Osteocyte (in vitro differentiated cells): ENCODE measurements around the gene MYH9. TPM values are rescaled to one million over a fixed set of nuclear protein-coding genes. Genes with fewer than 3 reads are reported as not detected.

Experiments used
- DNase-seq: peaks from one replicate; pipeline ENCODE4 v3.0.0; 2021; ENCODE audit warnings: mixed read lengths; ENCODE audit not compliant: unreplicated experiment; ENCODE audit errors: extremely low spot score
- H3K27ac Mint-ChIP-seq: one replicate; pipeline ENCODE4 v1.8.0; 2021; ENCODE audit warnings: mild to moderate bottlenecking, mixed read lengths; ENCODE audit not compliant: unreplicated experiment
- H3K27me3 Mint-ChIP-seq: one replicate; pipeline ENCODE4 v1.8.0; 2021; ENCODE audit warnings: mixed read lengths; ENCODE audit not compliant: unreplicated experiment
- H3K36me3 Mint-ChIP-seq: one replicate; pipeline ENCODE4 v1.8.0; 2021; ENCODE audit warnings: mixed read lengths; ENCODE audit not compliant: unreplicated experiment
- H3K4me1 Mint-ChIP-seq: one replicate; pipeline ENCODE4 v1.8.0; 2021; ENCODE audit warnings: mixed read lengths; ENCODE audit not compliant: unreplicated experiment
- H3K4me3 Mint-ChIP-seq: one replicate; pipeline ENCODE4 v1.8.0; 2021; ENCODE audit warnings: mild to moderate bottlenecking, moderate library complexity, mixed read lengths; ENCODE audit not compliant: unreplicated experiment
- H3K9me3 Mint-ChIP-seq: one replicate; pipeline ENCODE4 v1.8.0; 2021; ENCODE audit warnings: mixed read lengths; ENCODE audit not compliant: unreplicated experiment
- total RNA-seq: library from RNA; stranded (reverse); gene quantifications from 2 replicates; pipeline ENCODE4 v1.2.1, GENCODE V29; 2021
- TF ChIP-seq, protein P1 (sequence below): fragments of 200-600 bp; sonication (generic); IDR thresholded peaks from 2 replicates; pipeline ENCODE4 v1.5.0; 2021; ENCODE audit warnings: antibody characterized with exemption, mild to moderate bottlenecking, moderate library complexity

MYH9 gene
- total RNA-seq, 1 donor from 2014 or later, result 938 TPM

DNA sequence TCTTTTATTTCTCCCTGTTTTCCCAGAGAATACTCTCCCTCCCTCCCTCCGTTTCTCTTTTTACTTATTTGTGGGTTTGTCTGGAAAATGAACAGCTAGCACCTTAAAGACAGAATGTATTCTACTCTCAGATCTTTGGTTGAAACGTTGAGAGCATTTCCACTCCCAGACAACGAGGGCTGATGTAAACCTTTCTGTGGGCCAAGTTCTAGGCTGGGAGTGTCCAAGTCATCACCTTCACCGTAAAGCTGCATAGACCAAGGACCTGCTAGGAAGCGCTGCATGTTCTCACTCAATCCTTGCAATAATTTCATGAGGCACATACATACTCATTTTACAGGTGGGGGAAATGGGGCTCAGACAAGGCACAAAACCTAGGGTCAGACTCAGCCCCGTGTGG is 32.4 kb downstream of the MYH9 start:
- peak overlapping the region; percentile 64 for H3K4me3 Mint-ChIP-seq
- peaks cover 2% of the 10 kb centered on the region for H3K36me3 Mint-ChIP-seq
- peaks cover 99% of the 10 kb centered on the region for H3K4me1 Mint-ChIP-seq
- no peak for DNase-seq
- peak overlapping the region; percentile 98 for H3K27ac Mint-ChIP-seq
- TF ChIP-seq, protein P1, sequence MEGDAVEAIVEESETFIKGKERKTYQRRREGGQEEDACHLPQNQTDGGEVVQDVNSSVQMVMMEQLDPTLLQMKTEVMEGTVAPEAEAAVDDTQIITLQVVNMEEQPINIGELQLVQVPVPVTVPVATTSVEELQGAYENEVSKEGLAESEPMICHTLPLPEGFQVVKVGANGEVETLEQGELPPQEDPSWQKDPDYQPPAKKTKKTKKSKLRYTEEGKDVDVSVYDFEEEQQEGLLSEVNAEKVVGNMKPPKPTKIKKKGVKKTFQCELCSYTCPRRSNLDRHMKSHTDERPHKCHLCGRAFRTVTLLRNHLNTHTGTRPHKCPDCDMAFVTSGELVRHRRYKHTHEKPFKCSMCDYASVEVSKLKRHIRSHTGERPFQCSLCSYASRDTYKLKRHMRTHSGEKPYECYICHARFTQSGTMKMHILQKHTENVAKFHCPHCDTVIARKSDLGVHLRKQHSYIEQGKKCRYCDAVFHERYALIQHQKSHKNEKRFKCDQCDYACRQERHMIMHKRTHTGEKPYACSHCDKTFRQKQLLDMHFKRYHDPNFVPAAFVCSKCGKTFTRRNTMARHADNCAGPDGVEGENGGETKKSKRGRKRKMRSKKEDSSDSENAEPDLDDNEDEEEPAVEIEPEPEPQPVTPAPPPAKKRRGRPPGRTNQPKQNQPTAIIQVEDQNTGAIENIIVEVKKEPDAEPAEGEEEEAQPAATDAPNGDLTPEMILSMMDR, result no peak
- no peaks in the 10 kb centered on the region for H3K9me3 Mint-ChIP-seq
- no peaks in the 10 kb centered on the region for H3K27me3 Mint-ChIP-seq

GRCh38 chr22:36352803-36353507 is 34.8 kb downstream of the MYH9 start:
- no peak for DNase-seq
- TF ChIP-seq, protein P1, result no peak
- Mint-ChIP-seq H3K36me3 (peaks cover 2% of the 10 kb centered on the region), H3K9me3 (no peaks in the 10 kb centered on the region), H3K4me1 (peaks cover 92% of the 10 kb centered on the region), H3K4me3 (peak overlapping the region; percentile 59), H3K27me3 (no peaks in the 10 kb centered on the region), H3K27ac (peak overlapping the region; percentile 98)

DNA sequence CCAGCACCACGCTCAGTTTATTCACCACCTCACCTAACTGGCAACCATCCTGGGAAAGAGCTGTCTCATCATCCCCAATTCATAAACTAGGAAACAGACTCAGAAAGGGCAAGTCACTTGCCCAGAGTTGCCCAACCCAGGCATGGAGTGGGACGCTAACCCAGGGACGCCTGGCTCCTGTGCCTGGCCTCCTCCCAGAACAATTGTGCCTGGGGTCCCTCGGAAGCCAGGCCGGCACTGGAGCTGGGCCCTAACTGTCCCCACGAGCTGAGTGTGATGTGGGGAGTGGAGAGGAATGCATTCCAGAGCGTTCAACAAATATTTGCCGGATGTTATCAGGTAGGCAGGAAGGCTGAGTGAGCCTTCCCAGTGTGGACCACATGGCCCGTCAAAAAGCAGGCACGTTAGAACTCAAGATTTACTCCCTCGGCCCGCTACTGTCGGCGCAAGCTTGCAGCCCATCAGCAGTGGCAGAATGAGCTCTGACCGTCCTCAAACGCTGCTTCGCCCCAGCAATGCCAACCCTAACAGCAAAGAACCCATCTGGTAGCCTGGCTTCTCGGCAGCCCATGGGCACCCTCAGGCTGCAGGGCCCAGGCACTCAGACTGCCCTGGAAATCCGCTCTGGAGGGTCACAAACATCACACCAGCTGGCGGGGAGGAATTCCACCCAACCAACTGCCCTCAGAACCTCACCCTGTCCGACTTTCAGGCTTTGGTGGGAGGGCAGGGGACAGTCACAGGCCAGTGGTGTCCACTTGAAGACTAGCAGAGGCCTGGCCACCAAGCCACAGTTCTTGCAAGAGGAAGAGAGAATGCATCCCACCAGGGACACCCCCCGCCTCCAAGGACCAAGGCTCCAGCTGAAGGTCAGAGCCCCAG is 35.6 kb downstream of the MYH9 start:
- Mint-ChIP-seq H3K36me3 (peaks cover 8% of the 10 kb centered on the region), H3K4me1 (peaks cover 90% of the 10 kb centered on the region), H3K27ac (peak overlapping the region; percentile 98), H3K27me3 (no peaks in the 10 kb centered on the region), H3K4me3 (peak overlapping the region; percentile 59), H3K9me3 (no peaks in the 10 kb centered on the region)
- TF ChIP-seq, protein P1, result no peak
- DNase-seq, result no peak

DNA sequence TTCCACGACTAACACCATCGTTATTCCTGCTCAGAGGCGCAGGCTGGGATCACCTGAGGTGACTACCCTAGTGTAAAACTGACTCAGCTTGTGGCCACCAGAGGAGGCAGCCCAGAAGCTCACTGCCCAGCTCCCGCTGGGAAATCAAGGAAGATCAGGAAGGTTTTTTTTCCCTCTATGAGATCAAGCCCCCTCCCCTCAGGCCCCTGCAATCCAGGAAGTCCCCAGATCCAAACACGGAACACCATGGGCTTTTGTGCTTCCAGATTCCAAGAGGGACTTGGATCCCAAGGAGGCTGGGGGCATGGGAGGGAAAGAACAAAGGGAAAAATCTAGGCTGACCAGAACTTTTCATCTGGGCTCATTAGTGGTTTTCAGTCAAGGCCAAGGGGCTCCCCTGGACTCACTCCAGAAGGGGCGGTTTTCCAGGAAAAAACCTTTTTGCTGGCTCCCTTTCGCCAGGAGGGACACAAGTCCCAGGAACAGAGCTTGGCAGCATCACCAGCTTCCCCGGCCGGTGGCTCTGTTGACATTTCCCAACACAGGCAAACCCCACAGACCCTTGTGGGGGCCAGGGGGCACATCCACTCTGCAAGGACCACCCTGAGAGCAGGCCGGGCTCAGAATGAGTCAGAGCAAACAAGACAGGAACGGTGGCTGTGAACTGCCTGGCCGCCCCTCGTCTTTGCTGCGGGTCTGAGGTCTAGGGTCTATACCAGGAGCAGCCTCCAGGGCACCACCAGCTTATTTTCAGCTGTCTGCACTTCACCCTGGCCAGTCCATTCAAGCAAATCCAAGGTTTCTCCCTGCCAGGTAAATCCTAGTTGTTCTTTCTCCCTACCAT is 36.8 kb downstream of the MYH9 start:
- Mint-ChIP-seq H3K36me3 (peaks cover 14% of the 10 kb centered on the region), H3K27me3 (no peaks in the 10 kb centered on the region), H3K9me3 (no peaks in the 10 kb centered on the region), H3K27ac (peak overlapping the region; percentile 98), H3K4me1 (peaks cover 88% of the 10 kb centered on the region), H3K4me3 (peak overlapping the region; percentile 59)
- TF ChIP-seq, protein P1, result peak; percentile 9
- no peak for DNase-seq
